Thyroid gland (tissue), 4 donors: Measurements from ENCODE around the gene SMCO2. TPM values are rescaled to one million over a fixed set of nuclear protein-coding genes. Genes with fewer than 3 reads are reported as not detected.

Experiments
- DNase-seq, 2 donors: peaks; one replicate each; pipeline ENCODE4 v3.0.0-alpha.2; 2019
- H3K27ac ChIP-seq, 3 donors: fragments of 200-600 bp; sonication (generic); 1 replicate in 2 of 3; 2 replicates in 1 of 3; pipeline ENCODE4 v1.5.1; 2016 to 2019; ENCODE audit warnings: mild to moderate bottlenecking in 1 of 3, moderate library complexity in 1 of 3
- H3K27me3 ChIP-seq: fragments of 200-600 bp; sonication (generic); one replicate; pipeline ENCODE4 v1.5.1; 2019
- H3K36me3 ChIP-seq, 2 donors: fragments of 200-600 bp; sonication (generic); one replicate each; pipeline ENCODE4 v1.5.1; 2016 to 2019
- H3K4me1 ChIP-seq, 2 donors: fragments of 200-600 bp; sonication (generic); one replicate each; pipeline ENCODE4 v1.5.1; 2017 to 2019
- H3K4me3 ChIP-seq, 3 donors: fragments of 200-600 bp; sonication (generic); replicated peaks in 1 of 3; 1 replicate in 2 of 3; 2 replicates in 1 of 3; pipeline ENCODE4 v1.5.1; 2016; ENCODE audit warnings: mild to moderate bottlenecking in 1 of 3
- H3K9me3 ChIP-seq: fragments of 200-600 bp; sonication (generic); one replicate; pipeline ENCODE4 v1.5.1; 2017
- CTCF ChIP-seq, 6 experiments: fragments of 200-600 bp in 3 of 6; fragments of 450-650 bp in 3 of 6; sonication (generic) in 3 of 6; IDR thresholded peaks; one replicate each; pipeline ENCODE4 v1.5.1; 2016 to 2019; ENCODE audit warnings: antibody characterized with exemption in 6 of 6, mild to moderate bottlenecking in 2 of 6, inconsistent platforms in 1 of 6, moderate library complexity in 1 of 6
- POLR2A ChIP-seq, 2 donors: fragments of 450-650 bp; IDR thresholded peaks; one replicate each; pipeline ENCODE4 v1.6.1; 2017; ENCODE audit warnings: antibody characterized with exemption in 2 of 2, mild to moderate bottlenecking in 2 of 2, moderate library complexity in 1 of 2
- WGBS, 2 donors: methylation state at CpG; one replicate each; pipeline ENCODE4 v1.1.5; 2017; 5-methylcytosine and 5-hydroxymethylcytosine counted together
- intact Hi-C: fragments of 100-400 bp; cut with DNase I; formaldehyde crosslinking; loops from one replicate; pipeline ENCODE4 v1.15.1; 2023
- total RNA-seq, 4 donors: library from RNA; depleted of rRNA; stranded (reverse); fragments of >200 nt; gene quantifications; one replicate each; pipeline ENCODE4 v1.2.3, GENCODE V29; 2016

SMCO2 gene
- total RNA-seq, 4 donors from 2014 or later, result not detected

DNA sequence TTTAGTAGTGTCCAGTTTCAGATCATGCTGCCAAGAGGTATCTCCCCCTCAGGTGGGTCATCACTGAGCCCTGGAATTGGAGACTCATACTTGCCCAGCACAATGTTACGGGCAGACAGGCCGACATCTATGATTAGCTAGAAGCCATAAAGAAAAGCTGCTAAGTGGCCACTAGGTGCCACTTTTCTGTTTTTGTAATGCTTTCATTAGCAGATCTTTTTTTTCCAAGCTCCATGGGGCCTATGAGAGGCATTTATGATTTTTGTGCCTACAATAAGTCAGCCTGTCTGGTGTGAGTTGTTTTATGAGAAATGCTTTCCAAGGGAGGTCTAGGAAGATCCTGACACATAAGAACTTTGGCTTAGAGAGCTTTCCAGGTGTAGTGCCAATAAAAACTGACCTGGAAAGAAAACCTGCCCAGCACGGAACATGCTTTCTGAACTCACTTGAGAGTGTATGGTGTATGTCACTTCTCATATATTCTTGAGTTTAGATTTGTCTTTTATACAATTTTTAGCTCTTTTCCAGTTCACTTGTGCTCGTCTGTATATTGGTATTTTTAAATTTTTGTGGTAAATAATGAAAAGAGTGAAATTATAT, 21.8 kb upstream of the SMCO2 start:
- WGBS, 2 donors, result 60 to 63% methylated on average over 4 of the region's 4 CpGs
- Histone ChIP-seq H3K27ac (peak overlapping the region in 2 of 3 donors; percentile 14 to 44), H3K4me3 (no peak overlapping the region), H3K27me3 (no peaks in the 10 kb centered on the region), H3K4me1 (peaks cover 4 to 10% of the 10 kb centered on the region in 2 donors), H3K9me3 (no peaks in the 10 kb centered on the region), H3K36me3 (no peaks in the 10 kb centered on the region)
- intact Hi-C loops, result loop anchor here (5.0 kb wide), 1 partner anchor 223 kb away; no protein-coding TSS in a partner anchor
- peak; percentile 27 to 36 for DNase-seq
- no peak for TF ChIP-seq POLR2A (IDR thresholded peaks at IDR 0.05)
- TF ChIP-seq CTCF (IDR thresholded peaks at IDR 0.05), result peak; percentile 27 to 63 (median 42)

- H3K27ac ChIP-seq, result peak overlapping the region in 2 of 3 donors; percentile 14 to 44
- no peaks in the 10 kb centered on the region for H3K36me3 ChIP-seq
- DNase-seq, result no peak
- H3K4me3 ChIP-seq, result no peak overlapping the region
- intact Hi-C loops, result loop anchor here (5.0 kb wide), 1 partner anchor 222 kb away; no protein-coding TSS in a partner anchor
- 88 to 95% methylated on average over 5 of the region's 5 CpGs for WGBS, 2 donors
- TF ChIP-seq CTCF (IDR thresholded peaks at IDR 0.05) (no peak), POLR2A (IDR thresholded peaks at IDR 0.05) (no peak)
- peaks cover 4 to 10% of the 10 kb centered on the region in 2 donors for H3K4me1 ChIP-seq
- H3K9me3 ChIP-seq, result no peaks in the 10 kb centered on the region
- H3K27me3 ChIP-seq, result no peaks in the 10 kb centered on the region
Observed at GRCh38 chr12:27425306-27425705, 21.2 kb upstream of the SMCO2 start.

DNA sequence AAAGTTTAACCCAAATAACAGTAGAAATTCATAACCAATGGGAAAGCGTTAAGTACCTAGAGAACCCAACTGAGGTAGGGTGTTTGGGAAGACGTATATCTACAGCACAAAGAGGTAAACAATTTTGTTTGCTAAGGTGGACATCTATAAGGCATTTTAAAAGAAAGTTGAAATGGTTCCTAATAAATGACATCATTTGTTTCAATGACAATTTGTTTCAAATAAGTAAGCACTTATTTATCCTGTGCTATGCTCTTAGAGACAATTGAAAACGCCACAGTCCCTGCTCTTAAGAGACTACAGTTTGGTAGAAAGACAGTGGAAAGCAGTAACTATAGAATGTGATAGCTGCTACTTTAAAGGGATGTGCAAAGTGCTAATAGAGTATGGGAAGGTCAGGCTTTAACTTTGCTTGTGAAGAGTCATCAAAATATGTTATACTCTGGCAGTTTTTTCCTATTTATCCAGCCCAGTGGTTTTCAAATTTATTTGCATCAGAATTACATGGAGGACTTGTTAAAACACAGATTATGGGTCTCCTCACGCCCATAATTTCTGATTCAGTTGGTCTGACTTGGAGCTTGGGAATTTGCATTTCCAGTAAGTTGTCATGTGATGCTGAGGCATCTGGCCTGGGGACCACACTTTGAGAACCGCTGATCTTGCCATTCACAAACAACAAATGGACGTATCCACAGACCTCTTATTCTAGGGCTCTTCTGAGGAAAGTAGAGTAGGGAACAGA, 19.6 kb upstream of the SMCO2 start:
- H3K4me3 ChIP-seq, result no peak overlapping the region
- H3K27me3 ChIP-seq, result no peaks in the 10 kb centered on the region
- no peak overlapping the region for H3K27ac ChIP-seq
- DNase-seq, result no peak
- TF ChIP-seq POLR2A (IDR thresholded peaks at IDR 0.05) (no peak), CTCF (IDR thresholded peaks at IDR 0.05) (no peak)
- no peaks in the 10 kb centered on the region for H3K36me3 ChIP-seq
- WGBS, 2 donors, result 95 to 97% methylated on average over 6 of the region's 6 CpGs
- intact Hi-C loops, result loop anchor here (5.0 kb wide), 1 partner anchor 220 kb away; no protein-coding TSS in a partner anchor
- peaks cover 4 to 10% of the 10 kb centered on the region in 2 donors for H3K4me1 ChIP-seq
- H3K9me3 ChIP-seq, result no peaks in the 10 kb centered on the region

- no peak overlapping the region for H3K27ac ChIP-seq
- no peak for DNase-seq
- no peaks in the 10 kb centered on the region for H3K27me3 ChIP-seq
- intact Hi-C loops, result loop anchor here (5.0 kb wide), 1 partner anchor 219 kb away; no protein-coding TSS in a partner anchor
- no peaks in the 10 kb centered on the region for H3K36me3 ChIP-seq
- TF ChIP-seq POLR2A (IDR thresholded peaks at IDR 0.05), result no peak
- no peak for TF ChIP-seq CTCF (IDR thresholded peaks at IDR 0.05)
- peaks cover 4 to 10% of the 10 kb centered on the region in 2 donors for H3K4me1 ChIP-seq
- WGBS, 2 donors, result 88 to 97% methylated on average over 2 to 3 of the region's 3 CpGs
- no peak overlapping the region for H3K4me3 ChIP-seq
- no peaks in the 10 kb centered on the region for H3K9me3 ChIP-seq
Observed at GRCh38 chr12:27427824-27428223, 18.7 kb upstream of the SMCO2 start.

GRCh38 chr12:27428466-27428865, 18.1 kb upstream of the SMCO2 start:
- Histone ChIP-seq H3K27me3 (no peaks in the 10 kb centered on the region), H3K36me3 (no peaks in the 10 kb centered on the region), H3K27ac (no peak overlapping the region), H3K4me1 (peaks cover 4 to 10% of the 10 kb centered on the region in 2 donors), H3K9me3 (no peaks in the 10 kb centered on the region), H3K4me3 (no peak overlapping the region)
- intact Hi-C loops, result loop anchor here (5.0 kb wide), 1 partner anchor 219 kb away; no protein-coding TSS in a partner anchor
- no peak for TF ChIP-seq CTCF (IDR thresholded peaks at IDR 0.05)
- TF ChIP-seq POLR2A (IDR thresholded peaks at IDR 0.05), result no peak
- no peak for DNase-seq
